Measurements from ENCODE around the gene NLRP6. TPM values are rescaled to one million over a fixed set of nuclear protein-coding genes. Genes with fewer than 3 reads are reported as not detected.
"Not testable (repeated sequence)": the region's sequence is repeated elsewhere in the genome, so short reads cannot be mapped to it uniquely, and the experiment has no call there.

The NLRP6 gene
- total RNA-seq, 1 experiment from 2014 or later, result not detected

- H3K27ac ChIP-seq, result no peak overlapping the region
Measured at GRCh38 chr11:329886-330253, 51.7 kb downstream of the NLRP6 start.

DNA sequence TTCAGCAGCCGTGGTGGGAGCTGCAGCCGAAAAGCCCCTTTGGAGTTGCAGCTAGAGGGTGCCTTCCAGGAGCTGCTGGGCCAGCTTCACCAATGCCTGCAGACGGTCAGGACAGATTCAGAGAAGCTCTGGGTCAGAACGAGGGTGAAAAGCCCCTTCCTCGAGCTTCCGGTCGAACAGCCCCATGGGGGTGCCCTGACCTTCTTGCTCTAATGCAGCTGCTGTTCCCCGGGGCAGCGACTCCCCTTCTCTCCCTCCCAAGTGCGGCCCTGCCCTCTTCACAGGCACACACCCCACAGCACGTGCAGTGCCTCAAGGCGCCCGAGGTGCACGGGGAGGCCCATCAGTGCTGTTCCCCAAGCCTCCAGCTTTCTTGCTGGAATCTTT lies 52.1 kb downstream of the NLRP6 start:
- no peak for DNase-seq (ENCODE audit: low read depth in 1 of 2, low spot score in 2 of 2)
- Histone ChIP-seq H3K4me1 (replicated peaks) (peaks cover 8% of the 10 kb centered on the region), H3K36me3 (no peaks in the 10 kb centered on the region), H3K4me3 (no peak overlapping the region), H3K9me3 (replicated peaks) (no peaks in the 10 kb centered on the region), H3K27ac (no peak overlapping the region), H3K27me3 (replicated peaks) (no peaks in the 10 kb centered on the region)

More at GRCh38 chr11:329886-330253, 51.7 kb downstream of the NLRP6 start:
- Histone ChIP-seq H3K4me1 (replicated peaks) (peaks cover 8% of the 10 kb centered on the region), H3K9me3 (replicated peaks) (no peaks in the 10 kb centered on the region), H3K36me3 (no peaks in the 10 kb centered on the region), H3K4me3 (no peak overlapping the region), H3K27me3 (replicated peaks) (no peaks in the 10 kb centered on the region)
- DNase-seq (ENCODE audit: low read depth in 1 of 2, low spot score in 2 of 2), result no peak

DNA sequence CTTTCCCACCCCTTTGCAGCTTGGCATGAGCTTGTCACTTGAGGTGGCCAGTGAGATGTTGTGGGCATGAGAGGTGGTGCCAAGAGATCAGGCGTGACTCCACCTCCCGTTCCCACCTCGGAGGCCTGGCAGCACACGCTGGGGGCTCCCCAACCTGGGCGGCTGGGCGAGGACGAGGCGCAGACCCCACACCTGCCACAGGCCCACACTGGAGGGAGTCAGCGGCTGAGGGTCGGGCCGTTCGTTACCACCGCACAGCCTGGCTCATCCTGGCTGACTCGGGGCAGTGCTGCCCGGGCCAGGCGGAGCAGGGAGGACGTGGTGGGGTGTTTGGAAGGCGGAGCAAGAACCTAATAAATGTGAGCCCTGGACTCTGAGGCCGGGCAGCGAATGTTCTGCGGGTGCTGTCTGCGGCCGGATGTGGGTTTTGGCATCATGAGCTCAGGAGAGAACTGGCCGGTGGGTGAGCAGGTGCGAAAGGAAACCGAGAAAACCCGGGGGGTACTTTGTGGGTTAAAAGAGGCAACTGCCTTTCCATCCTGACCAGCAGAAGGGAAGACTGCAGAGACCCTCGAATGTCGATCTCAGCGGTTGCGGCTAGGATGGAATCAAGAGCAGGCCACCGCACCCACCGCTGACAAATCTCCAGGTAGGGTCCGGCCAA lies 52.6 kb downstream of the NLRP6 start:
- Histone ChIP-seq H3K27ac (no peak overlapping the region), H3K4me1 (replicated peaks) (peaks cover 8% of the 10 kb centered on the region), H3K27me3 (replicated peaks) (no peaks in the 10 kb centered on the region), H3K36me3 (no peaks in the 10 kb centered on the region), H3K4me3 (no peak overlapping the region), H3K9me3 (replicated peaks) (no peaks in the 10 kb centered on the region)
- DNase-seq (ENCODE audit: low read depth in 1 of 2, low spot score in 2 of 2), result no peak

GRCh38 chr11:331358-332060 lies 53.3 kb downstream of the NLRP6 start:
- no peak for DNase-seq (ENCODE audit: low read depth in 1 of 2, low spot score in 2 of 2)
- Histone ChIP-seq H3K36me3 (no peaks in the 10 kb centered on the region), H3K27me3 (replicated peaks) (no peaks in the 10 kb centered on the region), H3K4me3 (no peak overlapping the region), H3K27ac (no peak overlapping the region), H3K4me1 (replicated peaks) (peaks cover 8% of the 10 kb centered on the region), H3K9me3 (replicated peaks) (no peaks in the 10 kb centered on the region)

GRCh38 chr11:332651-333480 lies 54.7 kb downstream of the NLRP6 start:
- Histone ChIP-seq H3K4me1 (replicated peaks) (no peaks in the 10 kb centered on the region; the same call in 1 of the 2 replicates), H3K4me3 (no peak overlapping the region), H3K27me3 (replicated peaks) (no peaks in the 10 kb centered on the region), H3K9me3 (replicated peaks) (no peaks in the 10 kb centered on the region), H3K36me3 (no peaks in the 10 kb centered on the region), H3K27ac (no peak overlapping the region)
- no peak for DNase-seq (ENCODE audit: low read depth in 1 of 2, low spot score in 2 of 2)

DNA sequence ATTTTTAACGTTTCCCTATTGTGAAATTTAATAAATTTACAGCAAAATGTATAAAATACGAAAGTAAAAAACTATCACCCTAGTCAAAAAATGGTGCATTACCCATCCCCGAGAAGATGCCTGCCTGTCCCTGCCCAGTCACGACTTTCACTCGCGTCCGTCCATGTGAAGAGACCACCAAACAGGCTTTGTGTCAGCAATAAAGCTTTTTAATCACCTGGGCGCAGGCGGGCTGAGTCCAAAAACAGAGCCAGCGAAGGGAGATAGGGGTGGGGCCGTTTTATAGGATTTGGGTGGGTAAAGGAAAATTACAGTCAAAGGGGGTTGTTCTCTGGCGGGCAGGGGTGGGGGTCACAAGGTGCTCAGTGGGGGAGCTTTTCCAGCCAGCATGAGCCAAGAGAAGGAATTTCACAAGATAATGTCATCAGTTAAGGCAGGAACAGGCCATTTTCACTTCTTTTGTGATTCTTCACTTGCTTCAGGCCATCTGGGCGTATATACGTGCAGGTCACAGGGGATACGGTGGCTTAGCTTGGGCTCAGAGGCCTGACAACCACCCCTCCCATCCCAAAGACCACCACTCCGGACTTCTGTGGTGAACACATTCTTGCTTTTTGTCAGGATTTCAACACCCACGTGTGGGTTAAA lies 55.5 kb downstream of the NLRP6 start:
- H3K4me3 ChIP-seq; DNase-seq (ENCODE audit: low read depth in 1 of 2, low spot score in 2 of 2); H3K36me3 ChIP-seq; H3K27me3 ChIP-seq (replicated peaks); H3K27ac ChIP-seq; H3K4me1 ChIP-seq (replicated peaks); H3K9me3 ChIP-seq (replicated peaks): not testable (repeated sequence)

- Histone ChIP-seq H3K27me3 (replicated peaks) (no peaks in the 10 kb centered on the region), H3K36me3 (no peaks in the 10 kb centered on the region), H3K4me3 (no peak overlapping the region), H3K4me1 (replicated peaks) (no peaks in the 10 kb centered on the region; the same call in 1 of the 2 replicates), H3K27ac (no peak overlapping the region), H3K9me3 (replicated peaks) (no peaks in the 10 kb centered on the region)
- no peak for DNase-seq (ENCODE audit: low read depth in 1 of 2, low spot score in 2 of 2)
Measured at GRCh38 chr11:334264-334994, 56.2 kb downstream of the NLRP6 start.

Other genes with a start within 250 kb of the NLRP6 start
- gene SCGB1C1, start 85.3 kb upstream of the NLRP6 start, total RNA-seq (2014; rRNA removed; shearing (Covaris generic)), result not detected in 2 replicates
- gene BET1L, start 71.0 kb upstream of the NLRP6 start, total RNA-seq (2014; rRNA removed; shearing (Covaris generic)), result 9.8 and 10.5 TPM in 2 replicates
- 165 and 176 TPM in 2 replicates for gene RIC8A, start 70.7 kb upstream of the NLRP6 start, total RNA-seq (2014; rRNA removed; shearing (Covaris generic))
- gene SIRT3, start 42.1 kb upstream of the NLRP6 start, total RNA-seq (2014; rRNA removed; shearing (Covaris generic)), result 2.3 and 7.1 TPM in 2 replicates
- gene PSMD13, start 41.4 kb upstream of the NLRP6 start, total RNA-seq (2014; rRNA removed; shearing (Covaris generic)), result 217 and 331 TPM in 2 replicates
- 2.1 and 4.6 TPM in 2 replicates for gene PGGHG, start 10.7 kb downstream of the NLRP6 start, total RNA-seq (2014; rRNA removed; shearing (Covaris generic))
- not detected in 2 replicates for gene IFITM5, start 21.1 kb downstream of the NLRP6 start, total RNA-seq (2014; rRNA removed; shearing (Covaris generic))
- gene IFITM2, start 29.4 kb downstream of the NLRP6 start, total RNA-seq (2014; rRNA removed; shearing (Covaris generic)), result 6.0 and 16.3 TPM in 2 replicates
- gene IFITM1, start 35.6 kb downstream of the NLRP6 start, total RNA-seq (2014; rRNA removed; shearing (Covaris generic)), result 0.37 TPM in 1 of 2 replicates, not detected in the other
- gene IFITM3, start 42.5 kb downstream of the NLRP6 start, total RNA-seq (2014; rRNA removed; shearing (Covaris generic)), result 43.5 and 63.1 TPM in 2 replicates
- gene B4GALNT4, start 91.1 kb downstream of the NLRP6 start, total RNA-seq (2014; rRNA removed; shearing (Covaris generic)), result not detected in 2 replicates
- 1.9 and 5.7 TPM in 2 replicates for gene PKP3, start 115.8 kb downstream of the NLRP6 start, total RNA-seq (2014; rRNA removed; shearing (Covaris generic))
- gene SIGIRR, start 136.6 kb downstream of the NLRP6 start, total RNA-seq (2014; rRNA removed; shearing (Covaris generic)), result 3.3 and 8.6 TPM in 2 replicates
- gene ANO9, start 163.6 kb downstream of the NLRP6 start, total RNA-seq (2014; rRNA removed; shearing (Covaris generic)), result not detected in 2 replicates
- gene PTDSS2, start 171.9 kb downstream of the NLRP6 start, total RNA-seq (2014; rRNA removed; shearing (Covaris generic)), result 11.5 and 18.3 TPM in 2 replicates
- gene RNH1, start 228.8 kb downstream of the NLRP6 start, total RNA-seq (2014; rRNA removed; shearing (Covaris generic)), result 121 and 137 TPM in 2 replicates

Data from SJSA1 (cell line).